NCI-H69 (cell line): Measurements from ENCODE around the gene CLECL1.

Experiments used
- DNase-seq: peaks from one replicate; lab custom pipeline; 2025; lab: John Stamatoyannopoulos, UW

CLECL1 gene

DNA sequence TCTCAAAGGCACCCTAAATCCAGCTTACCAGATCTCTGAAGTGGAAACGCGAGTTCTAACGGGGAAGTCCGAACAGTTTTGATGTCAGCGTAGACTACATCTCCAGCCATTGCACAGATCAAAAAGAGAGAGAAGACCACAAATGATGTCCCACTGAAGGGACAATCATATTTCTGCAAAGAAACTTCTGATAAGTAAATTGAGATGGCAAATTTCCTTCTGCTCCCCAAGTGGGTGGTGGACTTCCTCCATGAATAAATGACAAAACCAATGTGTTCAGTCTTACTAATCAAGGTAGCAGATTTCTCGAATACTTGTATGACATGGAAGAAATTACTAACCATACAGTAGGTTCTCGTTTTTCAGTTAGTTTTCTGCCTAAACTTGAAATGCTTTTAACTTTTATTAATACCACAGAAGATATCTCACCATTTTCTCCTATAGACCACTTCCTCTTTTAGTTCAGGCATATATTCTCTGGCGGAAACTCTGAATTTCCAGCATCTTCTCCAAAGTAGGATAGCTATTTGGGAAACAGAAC, at the start of gene CLECL1:
Gene CLECL1, minus strand, starts transcription at position 177 of the 541 bp plus-strand sequence.
- no peak for DNase-seq

GRCh38 chr12:9781360-9781759, 48.5 kb upstream of the CLECL1 start:
- no peak for DNase-seq

- DNase-seq = no peak
These were observed 46.3 kb upstream of the CLECL1 start for GRCh38 chr12:9779209-9779608.

GRCh38 chr12:9776781-9777180, 43.9 kb upstream of the CLECL1 start:
- DNase-seq = no peak

DNA sequence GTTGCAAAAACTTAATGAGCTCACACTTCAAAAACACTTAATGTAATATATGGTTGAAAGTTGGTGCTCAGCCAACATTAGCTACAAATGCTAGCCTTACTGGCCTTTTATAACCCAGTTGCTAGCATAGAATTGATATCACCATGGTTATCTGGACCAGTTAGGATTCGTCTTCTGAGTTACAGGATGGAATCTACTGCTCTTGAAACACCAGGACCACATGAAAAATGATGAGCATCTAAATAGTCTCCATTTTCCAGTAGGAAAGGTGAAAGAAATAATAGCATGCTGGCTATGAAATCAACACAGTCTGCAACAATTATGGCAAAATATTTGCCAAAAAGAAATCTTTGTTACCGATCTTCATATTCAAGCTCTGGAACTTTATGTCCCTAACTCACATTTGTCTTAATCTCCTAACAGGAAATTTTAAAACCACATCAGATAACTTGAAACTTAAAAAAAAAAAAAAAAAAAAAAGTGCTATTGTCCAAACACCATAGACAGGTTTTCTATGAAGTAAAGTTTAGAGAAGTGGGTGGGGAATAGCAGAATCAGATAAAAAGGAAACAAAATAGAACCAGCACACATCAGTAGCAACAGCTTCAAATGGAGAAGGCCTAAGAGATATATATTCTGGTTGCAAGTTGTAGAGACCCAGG, 40.5 kb upstream of the CLECL1 start:
- no peak for DNase-seq

- no peak for DNase-seq
These were observed 30.1 kb upstream of the CLECL1 start for GRCh38 chr12:9763025-9763424.

- no peak for DNase-seq
These were observed 29.5 kb upstream of the CLECL1 start for GRCh38 chr12:9762369-9762768.

DNA sequence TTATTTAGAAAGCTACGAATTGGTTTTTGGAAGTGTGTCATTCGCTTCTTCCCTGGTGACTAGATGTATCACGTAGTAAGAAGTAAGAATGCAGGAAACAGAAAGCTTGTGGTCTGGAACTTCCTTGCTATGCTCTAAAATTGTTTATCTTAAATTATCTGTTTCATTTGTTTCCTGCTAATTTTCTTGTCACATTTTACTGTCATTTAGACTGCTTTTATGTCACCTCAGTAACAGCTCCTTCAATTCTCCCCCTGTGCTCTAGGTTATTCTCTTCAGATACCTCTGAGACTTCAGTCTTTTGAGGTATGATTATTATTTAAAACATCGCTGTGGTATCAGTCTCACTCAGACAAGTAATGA, 28.5 kb upstream of the CLECL1 start:
- no peak for DNase-seq

GRCh38 chr12:9760699-9761418, 28.0 kb upstream of the CLECL1 start, which contains the start of gene CD69:
Gene CD69 (minus strand): TSS chr12:9760901. CDS start chr12:9760820, 81 bp downstream.
- DNase-seq = no peak

- no peak for DNase-seq
These were observed 27.2 kb upstream of the CLECL1 start for GRCh38 chr12:9760120-9760519.

GRCh38 chr12:9759694-9760093, 26.8 kb upstream of the CLECL1 start:
- no peak for DNase-seq

DNA sequence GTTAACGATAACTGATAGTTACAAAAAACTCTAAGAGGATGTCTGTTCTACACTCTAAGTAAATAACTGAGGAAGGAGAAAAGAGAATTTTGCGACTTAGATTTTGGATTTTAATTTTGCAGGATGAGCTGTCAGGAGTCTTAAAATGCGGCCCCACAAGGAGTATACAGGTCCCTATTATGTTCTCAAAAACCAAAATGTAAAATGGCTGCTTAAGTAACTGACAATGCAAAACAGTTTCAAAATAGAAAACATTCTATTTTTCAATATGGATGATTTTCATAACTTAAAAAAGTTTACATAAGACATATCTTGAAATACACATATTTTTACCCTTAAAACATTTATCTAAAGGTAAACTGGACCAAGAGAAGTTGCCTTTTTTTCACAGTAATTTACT, 25.2 kb upstream of the CLECL1 start:
- DNase-seq = no peak

DNA sequence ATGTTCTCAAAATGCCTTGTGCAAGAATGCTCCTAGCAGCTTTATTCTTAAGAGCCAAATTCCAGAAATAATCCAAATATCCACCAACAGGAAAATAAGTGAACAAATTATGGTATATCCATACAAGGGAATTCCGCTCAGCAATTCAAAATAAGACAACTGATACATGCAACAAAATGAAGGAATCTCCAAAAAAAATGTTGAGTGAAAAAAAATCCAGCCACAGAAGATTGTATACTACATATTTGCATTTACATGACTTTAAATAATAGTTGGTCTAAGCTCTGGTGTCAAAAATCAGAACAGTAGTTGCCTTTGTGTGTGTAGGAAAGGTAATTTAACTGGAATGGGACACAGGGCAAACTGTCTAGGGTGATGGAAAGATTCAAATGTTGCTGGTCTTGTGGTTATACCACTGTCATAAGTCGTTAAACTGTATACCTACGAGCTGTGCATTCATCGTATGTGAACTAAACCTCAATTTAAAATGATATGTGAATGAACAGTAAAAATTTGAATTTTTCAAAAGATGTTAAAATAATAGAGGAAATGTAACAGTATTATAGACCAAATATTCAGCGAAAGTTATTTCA, 24.6 kb upstream of the CLECL1 start:
- DNase-seq = no peak

DNA sequence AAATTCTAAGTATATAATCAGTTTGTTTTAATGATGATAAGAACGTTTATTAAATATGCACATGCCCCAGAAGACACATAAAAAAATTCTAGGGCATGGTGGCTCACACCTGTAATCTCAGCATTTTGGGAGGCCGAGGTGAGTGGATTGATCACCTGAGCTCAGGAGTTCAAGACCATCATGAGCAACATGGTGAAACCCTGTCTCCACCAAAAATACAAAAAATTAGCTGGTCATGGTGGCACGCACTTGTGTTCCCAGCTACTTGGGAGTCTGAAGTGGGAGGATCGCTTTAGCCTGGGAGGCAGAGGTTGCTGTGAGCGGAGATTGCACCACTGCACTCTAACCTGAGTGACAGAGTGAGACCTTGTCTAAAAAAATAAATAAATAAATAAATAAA, 23.8 kb upstream of the CLECL1 start:
- no peak for DNase-seq

- DNase-seq = no peak
These were observed 23.3 kb upstream of the CLECL1 start for GRCh38 chr12:9756170-9756569.

GRCh38 chr12:9755567-9755966, 22.7 kb upstream of the CLECL1 start:
- DNase-seq = no peak

GRCh38 chr12:9755035-9755434, 22.1 kb upstream of the CLECL1 start:
- DNase-seq = no peak

- DNase-seq = no peak
These were observed 21.4 kb upstream of the CLECL1 start for GRCh38 chr12:9754099-9754927.

DNA sequence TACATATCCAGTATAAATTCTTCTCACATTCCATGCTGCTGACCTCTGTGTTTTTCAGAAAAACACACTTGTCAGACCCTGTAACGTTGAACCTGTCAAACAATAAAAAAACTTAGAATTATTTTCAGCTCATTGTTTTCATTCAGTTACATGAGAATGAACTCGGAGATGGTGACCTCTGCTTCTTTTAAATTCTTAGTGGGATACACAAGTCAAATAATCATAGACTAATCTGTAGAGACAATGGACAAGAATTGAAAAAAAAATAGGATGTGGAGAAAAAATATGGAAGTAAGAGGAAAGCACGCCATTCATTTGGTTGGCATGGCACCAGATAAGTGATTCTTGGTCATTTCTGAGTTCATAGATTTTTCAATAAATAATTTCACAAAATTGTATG, 20.6 kb upstream of the CLECL1 start:
- no peak for DNase-seq

DNA sequence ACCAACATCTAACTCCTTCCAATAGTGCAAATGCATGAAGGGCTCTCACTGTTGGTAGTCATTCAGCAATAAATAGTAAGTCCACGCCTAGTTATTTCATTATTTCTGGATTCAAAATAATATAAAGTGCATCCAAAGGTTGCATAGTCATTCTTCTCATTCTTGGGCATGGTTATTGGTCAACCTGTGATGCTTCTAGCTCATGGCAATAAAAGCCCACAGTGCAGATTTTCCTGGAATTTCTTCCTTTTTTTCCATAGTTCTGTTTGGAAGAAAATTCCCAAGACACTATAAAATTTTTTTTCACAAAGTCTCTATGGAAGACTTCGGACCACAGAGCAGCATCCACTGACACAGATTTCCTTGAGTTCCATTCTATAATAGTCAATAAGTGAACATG, 20.2 kb upstream of the CLECL1 start:
- DNase-seq = no peak

- no peak for DNase-seq
These were observed 19.4 kb upstream of the CLECL1 start for GRCh38 chr12:9752145-9752933.
